CD1c-positive myeloid dendritic cell (primary cell): ENCODE measurements around the gene CORO2A.
"Not testable (repeated sequence)": the region's sequence is repeated elsewhere in the genome, so short reads cannot be mapped to it uniquely, and the experiment has no call there.

Experiments used
- DNase-seq: peaks from one replicate; pipeline ENCODE4 v3.0.0-alpha.2; 2016; ENCODE audit errors: extremely low spot score

The CORO2A gene

DNA sequence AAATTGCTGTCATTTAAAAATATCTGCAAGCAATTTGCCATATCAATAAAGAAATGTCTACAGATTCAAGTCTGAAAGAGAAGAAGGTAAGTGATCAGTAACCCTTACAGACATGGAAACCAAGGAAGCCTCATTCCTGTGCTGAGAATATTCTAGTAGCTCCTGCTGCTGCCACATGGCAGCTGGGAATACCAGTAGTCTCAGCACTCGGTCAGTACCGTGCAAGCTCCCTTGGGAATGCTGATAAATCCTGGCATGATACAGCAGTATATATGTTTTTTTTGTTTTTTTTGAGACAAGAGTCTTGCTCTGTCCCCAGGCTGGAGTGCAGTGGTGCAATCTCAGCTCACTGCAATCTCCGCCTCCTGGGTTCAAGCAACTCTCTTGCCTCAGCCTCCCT, 108.0 kb downstream of the CORO2A start:
- DNase-seq, result no peak

DNA sequence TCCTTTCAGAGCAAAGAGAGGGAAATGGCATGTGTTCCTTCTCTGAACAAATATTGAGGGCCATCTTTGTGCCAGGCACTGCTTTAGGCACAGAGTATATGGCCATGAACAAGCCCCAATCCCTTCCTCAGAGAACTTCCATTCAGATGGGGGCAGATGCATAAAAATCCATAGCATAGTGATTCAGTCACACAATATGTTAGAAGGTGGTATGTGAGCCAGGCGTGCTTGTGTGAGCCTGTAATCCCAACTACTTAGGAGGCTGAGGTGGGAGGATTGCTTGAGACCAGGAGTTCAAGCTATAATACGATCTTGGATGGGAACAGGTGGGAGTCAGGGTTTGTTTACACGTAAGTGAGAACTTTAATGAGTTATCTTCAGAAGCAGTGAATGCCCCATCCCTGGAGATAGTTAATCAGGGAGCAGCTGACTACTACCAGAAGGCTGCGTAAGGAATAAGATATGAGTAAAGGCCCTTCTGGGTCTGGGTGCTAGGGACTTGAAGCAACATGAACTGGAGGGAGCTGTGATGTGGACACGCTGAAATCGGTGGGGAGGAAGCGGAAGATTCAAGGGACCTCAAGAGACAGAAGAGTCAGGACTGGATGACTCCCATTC, 108.8 kb downstream of the CORO2A start:
- DNase-seq, result no peak

DNA sequence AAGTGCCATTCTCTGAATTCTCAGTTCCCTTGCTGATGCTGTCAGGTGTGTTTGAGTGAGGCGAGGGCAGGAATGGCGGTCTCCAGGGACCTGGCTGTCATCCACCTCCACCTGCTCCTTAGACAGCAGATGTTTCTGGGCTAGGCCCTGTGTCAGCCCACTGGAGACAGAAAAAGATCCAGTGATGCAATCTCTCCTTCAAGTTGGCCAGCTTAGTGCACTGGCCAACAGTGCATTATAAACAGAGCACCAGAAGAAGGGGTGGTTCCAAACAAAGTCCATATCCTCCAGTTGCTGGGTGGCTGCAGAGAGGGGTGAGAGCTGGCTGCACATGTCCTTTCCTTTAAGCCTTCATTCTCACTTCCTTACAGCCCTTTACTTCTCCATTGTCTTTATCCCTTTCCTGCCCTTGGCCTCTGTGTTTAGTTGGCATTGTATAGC, 109.4 kb downstream of the CORO2A start:
- DNase-seq, result peak; percentile 39

DNA sequence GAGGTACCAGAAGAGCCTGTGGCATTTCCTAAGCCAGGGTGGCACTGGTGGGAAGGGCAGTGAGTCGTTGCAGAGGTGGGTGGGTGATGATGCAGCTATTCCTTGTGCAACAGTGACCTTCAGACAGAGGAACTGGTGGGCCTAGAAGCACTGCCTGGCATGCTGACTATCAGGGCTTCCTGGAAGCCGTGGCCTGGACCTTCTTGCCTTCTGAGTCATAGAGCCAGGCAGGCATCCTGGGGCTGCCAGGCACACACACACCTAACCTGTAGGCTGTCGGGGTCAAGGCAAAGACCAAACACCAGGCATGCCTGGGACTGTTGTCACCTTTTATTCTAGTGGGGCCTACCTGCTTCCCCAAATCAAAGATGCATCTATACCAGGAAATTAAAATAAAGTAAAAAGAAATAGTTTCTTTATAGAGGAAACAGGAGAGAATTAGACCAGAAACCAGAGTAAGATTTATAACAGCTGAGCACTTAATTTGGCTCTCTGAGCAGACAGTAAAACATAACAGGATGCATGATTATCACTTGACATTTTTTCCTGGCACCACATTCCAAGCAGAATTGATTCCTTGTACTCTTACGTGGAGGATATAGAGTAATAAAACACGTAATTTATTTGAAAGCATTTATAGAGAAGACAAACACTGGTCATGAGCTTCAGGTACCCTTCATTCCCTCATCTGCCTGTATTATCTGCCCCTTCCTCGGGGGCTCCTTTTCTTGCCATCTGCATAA, 110.8 kb downstream of the CORO2A start:
- peak; percentile 84 for DNase-seq

DNA sequence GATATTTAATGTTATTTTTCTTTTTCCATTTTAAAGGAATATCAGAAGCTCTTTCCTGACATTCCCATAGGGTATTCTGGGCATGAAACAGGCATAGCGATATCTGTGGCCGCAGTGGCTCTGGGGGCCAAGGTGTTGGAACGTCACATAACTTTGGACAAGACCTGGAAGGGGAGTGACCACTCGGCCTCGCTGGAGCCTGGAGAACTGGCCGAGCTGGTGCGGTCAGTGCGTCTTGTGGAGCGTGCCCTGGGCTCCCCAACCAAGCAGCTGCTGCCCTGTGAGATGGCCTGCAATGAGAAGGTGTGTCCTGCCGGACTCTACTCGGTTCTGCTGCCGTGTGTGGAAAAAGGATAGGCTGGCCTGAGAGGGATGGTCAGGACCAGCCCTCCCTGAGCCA, 111.7 kb downstream of the CORO2A start:
- DNase-seq, result no peak

DNA sequence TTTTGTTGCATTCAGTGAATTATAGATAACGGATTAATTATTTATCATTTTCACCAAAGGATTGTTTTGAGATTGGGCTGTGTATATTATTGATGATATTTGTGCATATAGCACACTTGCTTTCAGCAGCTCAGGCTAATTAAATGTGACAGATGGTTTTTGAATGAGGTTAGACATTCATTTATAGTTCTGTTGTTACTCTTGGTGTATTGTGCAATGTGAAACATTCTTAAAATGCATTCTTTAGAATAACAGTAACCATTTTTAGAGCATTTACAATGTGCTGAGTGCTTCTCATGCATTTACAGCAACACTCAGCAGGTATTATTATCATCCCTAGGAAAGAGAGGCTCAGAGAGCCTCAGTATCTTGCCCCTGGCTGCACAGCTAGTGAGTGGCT, 112.1 kb downstream of the CORO2A start:
- no peak for DNase-seq

DNA sequence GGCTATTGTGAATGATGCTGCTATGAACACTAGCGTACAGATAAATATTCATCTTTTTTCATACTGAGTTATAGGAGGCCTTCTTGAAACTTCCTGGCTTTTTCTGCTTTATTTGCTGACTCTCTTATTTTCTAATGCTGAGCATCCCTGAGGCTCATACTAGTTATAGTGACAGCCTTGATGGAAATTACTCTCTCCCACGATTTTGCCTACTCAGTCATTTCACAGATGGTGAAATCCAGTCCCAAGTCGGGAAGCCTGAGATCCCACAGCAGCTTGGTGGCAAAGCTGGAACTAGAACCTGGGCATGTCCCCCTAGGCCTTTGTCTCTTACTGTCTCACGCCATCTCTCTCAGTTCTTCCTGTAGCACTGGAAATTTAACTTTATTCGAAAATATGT, 113.5 kb downstream of the CORO2A start:
- DNase-seq, result no peak

DNA sequence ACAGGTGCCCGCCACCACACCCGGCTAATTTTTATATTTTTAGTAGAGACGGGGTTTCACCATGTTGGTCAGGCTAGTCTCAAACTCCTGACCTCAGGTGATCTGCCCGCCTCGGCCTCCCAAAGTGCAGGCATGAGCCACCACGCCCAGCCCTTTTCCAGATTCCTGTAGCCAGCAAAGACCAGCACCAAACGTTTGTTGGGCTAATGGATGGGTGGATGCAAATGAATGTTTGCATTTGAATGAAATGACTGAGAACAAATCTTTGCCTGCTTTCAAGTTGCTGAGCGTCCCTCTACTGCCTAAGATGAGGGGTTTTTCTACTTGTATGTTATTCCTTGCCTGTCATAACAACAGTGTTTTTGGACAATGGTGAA, 115.9 kb downstream of the CORO2A start:
- DNase-seq, result not testable (repeated sequence)

DNA sequence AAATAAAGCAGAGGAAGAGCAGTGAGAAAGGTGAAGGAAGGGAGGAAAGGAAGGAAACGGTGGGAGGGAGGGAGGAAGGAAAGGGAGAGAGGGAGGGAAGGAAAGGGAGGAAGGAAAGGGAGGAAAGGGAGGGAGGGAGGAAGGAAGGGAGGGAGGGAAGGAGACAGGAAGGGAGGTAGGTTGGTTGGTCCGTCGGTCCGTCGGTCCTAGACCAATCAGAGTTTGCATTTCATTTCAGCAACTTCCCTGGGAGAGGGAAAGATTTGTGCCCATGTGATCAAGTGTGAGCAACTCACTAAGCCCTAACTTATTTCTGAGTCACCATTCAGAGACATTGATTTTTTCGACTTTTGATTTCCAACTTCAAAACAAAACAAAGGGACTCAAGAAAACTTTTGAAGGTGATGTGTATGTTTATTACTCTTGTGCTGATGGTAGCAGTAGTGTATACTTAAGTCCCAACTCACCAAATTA, 117.1 kb downstream of the CORO2A start:
- peak; percentile 32 for DNase-seq

DNA sequence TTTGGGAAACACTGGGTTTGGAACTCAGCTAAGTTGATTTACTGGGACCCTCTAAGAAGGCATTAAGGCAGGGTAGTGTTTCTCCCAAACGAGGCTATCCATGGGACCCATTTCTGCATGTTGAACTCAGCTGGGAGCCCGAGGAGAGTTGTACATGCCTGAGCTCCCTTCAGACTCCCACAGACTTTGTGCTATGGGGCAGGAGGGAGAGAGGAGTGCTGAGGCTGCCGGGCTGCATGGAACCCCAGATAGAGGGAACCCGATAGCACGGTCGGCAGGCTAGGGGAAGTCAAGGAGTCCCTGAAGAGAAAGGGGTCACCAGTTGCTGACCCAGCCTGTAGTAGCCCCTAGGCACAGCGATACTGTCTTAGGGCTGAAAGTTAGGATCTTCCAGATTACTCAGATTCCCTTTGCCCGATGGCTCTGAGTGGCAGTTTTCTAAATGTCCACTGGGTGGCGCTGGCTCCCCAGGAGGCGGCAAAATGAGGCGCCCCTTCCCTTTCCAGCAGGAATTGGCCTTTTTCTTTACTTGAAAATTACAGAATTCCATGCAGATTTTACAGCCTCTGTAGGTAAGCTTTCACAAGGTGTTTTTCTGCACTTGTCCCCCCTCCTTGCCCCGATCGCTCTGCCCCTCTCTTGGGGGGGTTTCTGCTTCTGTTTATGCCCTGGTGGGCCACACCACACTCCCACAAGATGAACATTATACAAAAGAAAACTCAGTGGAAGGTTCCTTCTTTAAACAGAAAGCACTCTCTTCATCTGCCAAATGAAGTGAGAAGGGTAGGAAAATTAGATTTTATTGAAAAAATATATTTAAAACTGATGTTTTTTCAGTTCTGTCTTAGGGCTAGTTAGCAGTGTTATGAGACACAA, 118.1 kb downstream of the CORO2A start:
- peak; percentile 78 for DNase-seq

DNA sequence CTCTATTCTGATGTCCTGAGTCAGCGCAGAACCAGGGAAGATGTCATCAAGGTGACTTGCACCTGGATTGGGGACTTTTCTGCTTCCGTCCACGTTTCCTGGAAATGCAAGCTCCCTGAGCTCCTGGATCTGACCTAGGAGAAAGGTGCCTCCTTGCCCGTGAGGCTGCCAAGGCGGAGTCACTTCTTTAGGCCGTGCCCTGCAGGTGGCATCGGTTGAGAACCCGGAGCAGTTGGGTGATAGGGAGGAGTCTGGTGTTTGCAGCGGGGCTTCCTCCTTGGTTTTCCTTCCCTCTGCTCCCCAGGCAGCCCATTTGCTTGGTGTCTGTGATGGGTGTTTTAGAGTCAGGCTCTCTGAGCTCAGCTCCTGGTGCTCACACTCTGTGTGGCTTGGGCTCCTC, 120.7 kb downstream of the CORO2A start:
- no peak for DNase-seq
